ENCODE measurements around the gene ATP8A2.

DNA sequence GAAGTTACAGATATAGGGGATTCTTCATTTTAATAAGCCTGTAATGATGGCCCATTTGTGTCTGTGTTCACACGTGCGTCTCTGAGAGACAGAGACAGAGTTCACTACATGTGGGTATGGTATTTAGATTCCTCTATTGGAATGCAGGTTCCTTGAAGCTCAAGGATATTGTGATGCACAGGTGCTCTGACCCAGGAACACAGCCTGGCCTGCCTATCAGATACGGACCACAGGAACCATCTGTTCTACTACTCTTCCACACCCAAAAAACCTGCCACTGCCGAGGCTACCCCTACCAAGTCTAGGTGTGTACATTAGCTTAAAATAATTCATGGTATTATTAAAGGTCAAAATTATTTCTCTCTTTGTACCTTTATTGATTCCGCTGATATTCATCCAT lies 289.2 kb downstream of the ATP8A2 start:
- TF ChIP-seq POLR2A (IDR thresholded peaks at IDR 0.05) (no peak), POLR2AphosphoS5 (IDR thresholded peaks at IDR 0.05) (no peak), CTCF (IDR thresholded peaks at IDR 0.05) (no peak), EP300 (IDR thresholded peaks at IDR 0.05) (no peak)
